Natural killer cell treated with Interleukin-12 subunit alpha and Interleukin-12 subunit beta and Interleukin-15 and Interleukin-18, amount 100 ng/mL, for 72 hours (primary cell): ENCODE measurements around the gene SEMA6A. TPM values are rescaled to one million over a fixed set of nuclear protein-coding genes. Genes with fewer than 3 reads are reported as not detected.

ENCODE experiments used
- ATAC-seq, 2 donors: fragments of 150-1000 bp; cut with Tn5 transposase in 1 of 2; sonication (Bioruptor Pico), chemical (Tn5 transposase) in 1 of 2; 2 replicates each; pipeline ENCODE4 v1.10.0; 2021
- DNase-seq: peaks from one replicate; pipeline ENCODE4 v3.0.0; 2022; ENCODE audit warnings: low spot score
- H3K27ac Mint-ChIP-seq, 2 donors: 1 replicate in 1 of 2; 2 replicates in 1 of 2; pipeline ENCODE4 v1.8.0; 2022; ENCODE audit warnings: mixed read lengths in 2 of 2, mild to moderate bottlenecking in 1 of 2, moderate library complexity in 1 of 2
- H3K27me3 Mint-ChIP-seq, 2 donors: 1 replicate in 1 of 2; 2 replicates in 1 of 2; pipeline ENCODE4 v1.8.0; 2022; ENCODE audit warnings: mixed read lengths in 2 of 2
- H3K36me3 Mint-ChIP-seq: one replicate; pipeline ENCODE4 v1.8.0; 2022; ENCODE audit warnings: mixed read lengths
- H3K4me1 Mint-ChIP-seq, 2 donors: 1 replicate in 1 of 2; 2 replicates in 1 of 2; pipeline ENCODE4 v1.8.0; 2022; ENCODE audit warnings: low read depth in 2 of 2, mixed read lengths in 2 of 2, mild to moderate bottlenecking in 1 of 2
- H3K4me3 Mint-ChIP-seq: one replicate; pipeline ENCODE4 v1.8.0; 2022; ENCODE audit warnings: mixed read lengths
- H3K9me3 Mint-ChIP-seq: 2 replicates; pipeline ENCODE4 v1.8.0; 2022; ENCODE audit warnings: mixed read lengths
- total RNA-seq, 2 donors: library from RNA; stranded (reverse); gene quantifications; one replicate each; pipeline ENCODE4 v1.2.3, GENCODE V29; 2022

The SEMA6A gene
- total RNA-seq, 2 donors from 2014 or later: not detected

GRCh38 chr5:116404792-116405191 is 169.8 kb downstream of the SEMA6A start:
- Mint-ChIP-seq H3K27me3 (no peaks in the 10 kb centered on the region), H3K4me3 (no peak overlapping the region), H3K36me3 (no peaks in the 10 kb centered on the region), H3K9me3 (no peaks in the 10 kb centered on the region), H3K27ac (no peak overlapping the region), H3K4me1 (no peaks in the 10 kb centered on the region)
- ATAC-seq (no peak), DNase-seq (no peak)

DNA sequence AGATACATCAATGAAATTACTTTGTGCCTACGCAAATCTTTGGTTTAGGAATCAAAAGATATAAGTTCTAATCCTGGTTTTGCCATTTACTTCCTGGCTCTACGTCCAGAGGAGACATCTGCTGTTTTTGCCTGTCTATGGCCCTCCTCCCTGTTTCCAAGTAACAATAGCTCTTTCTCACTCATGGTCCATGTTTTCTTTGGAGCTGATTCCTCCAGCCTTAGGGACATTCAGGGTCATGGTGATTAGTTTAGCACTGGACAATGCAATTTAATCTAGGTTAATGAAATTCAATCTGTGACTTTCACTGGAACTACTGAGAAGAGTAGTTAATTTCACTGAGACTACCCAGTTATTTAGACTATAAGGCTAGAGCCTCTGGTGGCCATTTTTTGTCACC is 170.6 kb downstream of the SEMA6A start:
- Mint-ChIP-seq H3K27ac (no peak overlapping the region), H3K9me3 (no peaks in the 10 kb centered on the region), H3K4me1 (peaks cover 0 to 6% of the 10 kb centered on the region in 2 donors), H3K36me3 (no peaks in the 10 kb centered on the region), H3K4me3 (no peak overlapping the region), H3K27me3 (no peaks in the 10 kb centered on the region)
- no peak for ATAC-seq
- no peak for DNase-seq

GRCh38 chr5:116402235-116402634 is 172.4 kb downstream of the SEMA6A start:
- Mint-ChIP-seq H3K4me1 (peaks cover 0 to 6% of the 10 kb centered on the region in 2 donors), H3K4me3 (no peak overlapping the region), H3K9me3 (no peaks in the 10 kb centered on the region), H3K27ac (no peak overlapping the region), H3K27me3 (no peaks in the 10 kb centered on the region), H3K36me3 (no peaks in the 10 kb centered on the region)
- DNase-seq (no peak), ATAC-seq (no peak)

GRCh38 chr5:116401576-116401975 is 173.0 kb downstream of the SEMA6A start:
- Mint-ChIP-seq H3K4me1 (peaks cover 0 to 6% of the 10 kb centered on the region in 2 donors), H3K27ac (no peak overlapping the region), H3K36me3 (no peaks in the 10 kb centered on the region), H3K4me3 (no peak overlapping the region), H3K27me3 (no peaks in the 10 kb centered on the region), H3K9me3 (no peaks in the 10 kb centered on the region)
- ATAC-seq: no peak
- DNase-seq: no peak

DNA sequence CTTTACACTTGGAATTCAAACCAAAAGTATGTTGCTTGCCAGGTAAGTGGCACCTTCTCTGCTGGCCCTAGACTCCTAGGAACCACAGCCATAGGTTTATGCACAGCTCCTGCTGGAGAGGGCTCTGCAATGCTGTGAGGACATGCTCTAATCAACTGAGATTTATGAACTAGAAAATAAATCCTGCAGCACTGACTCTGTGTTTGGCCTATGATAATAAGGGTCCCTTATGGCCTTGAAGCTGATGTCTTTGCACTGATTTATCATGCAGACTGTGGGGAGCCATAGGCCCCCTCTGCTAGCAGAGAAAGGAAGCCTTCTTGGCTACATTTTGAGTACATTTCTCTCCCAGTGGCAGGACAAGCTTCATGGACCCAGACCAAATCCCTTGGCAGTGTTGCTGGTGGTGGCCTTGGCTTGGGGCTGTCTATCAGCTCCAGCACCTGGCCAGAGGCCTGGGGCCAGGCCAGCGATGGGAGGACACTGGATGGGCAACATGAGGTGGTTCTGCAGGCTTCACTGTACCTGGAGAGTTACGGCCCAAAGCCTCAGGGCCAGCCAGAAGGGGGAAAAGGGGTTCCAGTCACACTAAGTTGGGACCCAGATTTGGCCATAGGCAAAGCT is 178.0 kb downstream of the SEMA6A start:
- Mint-ChIP-seq H3K4me1 (peaks cover 0 to 6% of the 10 kb centered on the region in 2 donors), H3K27ac (no peak overlapping the region), H3K4me3 (no peak overlapping the region), H3K27me3 (no peaks in the 10 kb centered on the region), H3K9me3 (no peaks in the 10 kb centered on the region), H3K36me3 (peaks cover 5% of the 10 kb centered on the region)
- ATAC-seq (no peak), DNase-seq (no peak)

GRCh38 chr5:116395631-116396203 is 178.9 kb downstream of the SEMA6A start:
- H3K27me3 Mint-ChIP-seq: no peaks in the 10 kb centered on the region
- H3K4me1 Mint-ChIP-seq: peaks cover 0 to 6% of the 10 kb centered on the region in 2 donors
- H3K27ac Mint-ChIP-seq: no peak overlapping the region
- DNase-seq: no peak
- H3K9me3 Mint-ChIP-seq: no peaks in the 10 kb centered on the region
- H3K36me3 Mint-ChIP-seq: peaks cover 5% of the 10 kb centered on the region
- ATAC-seq: no peak
- no peak overlapping the region for H3K4me3 Mint-ChIP-seq

- peaks cover 0 to 6% of the 10 kb centered on the region in 2 donors for H3K4me1 Mint-ChIP-seq
- H3K27ac Mint-ChIP-seq: no peak overlapping the region
- DNase-seq (no peak), ATAC-seq (no peak)
- no peaks in the 10 kb centered on the region for H3K9me3 Mint-ChIP-seq
- no peaks in the 10 kb centered on the region for H3K27me3 Mint-ChIP-seq
- H3K36me3 Mint-ChIP-seq: peaks cover 5% of the 10 kb centered on the region
- no peak overlapping the region for H3K4me3 Mint-ChIP-seq
Measured at GRCh38 chr5:116395226-116395625, 179.4 kb downstream of the SEMA6A start.

DNA sequence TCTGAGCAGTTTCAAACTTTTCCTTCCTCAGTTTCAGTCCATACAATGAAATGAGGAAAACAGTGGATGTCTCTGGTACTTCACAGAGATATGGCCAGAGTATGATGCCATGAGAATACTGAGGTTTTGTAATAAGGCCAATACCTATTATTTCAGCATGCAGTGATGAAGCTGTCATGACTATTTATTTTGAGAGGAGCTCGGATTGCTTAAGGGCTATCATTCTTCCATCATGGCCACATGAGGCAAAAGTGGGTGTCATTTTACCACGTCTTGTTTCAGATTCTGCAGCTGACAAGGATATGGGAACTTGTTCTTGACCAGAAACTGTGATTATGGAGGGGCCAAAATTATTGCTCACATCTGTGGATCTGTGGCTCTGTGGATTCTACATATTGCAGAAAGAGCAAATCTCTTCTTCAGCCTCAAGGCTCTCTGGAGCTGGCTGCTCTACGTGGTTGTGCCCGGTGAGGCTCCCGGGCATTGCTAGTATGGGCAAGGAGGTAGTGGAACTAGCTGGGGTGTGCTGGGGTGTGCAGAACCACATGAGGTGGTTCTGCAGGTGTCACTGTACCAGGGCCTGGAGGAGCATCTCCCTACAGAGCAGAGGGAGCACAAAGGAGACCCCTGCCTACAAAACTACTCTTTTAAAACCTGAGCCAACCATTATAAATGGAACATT is 180.3 kb downstream of the SEMA6A start:
- no peak for ATAC-seq

More for the DNA sequence above, 180.3 kb downstream of the SEMA6A start:
- H3K27ac Mint-ChIP-seq: no peak overlapping the region
- DNase-seq: no peak
- peaks cover 0 to 3% of the 10 kb centered on the region in 2 donors for H3K4me1 Mint-ChIP-seq
- H3K9me3 Mint-ChIP-seq: no peaks in the 10 kb centered on the region
- H3K36me3 Mint-ChIP-seq: peaks cover 5% of the 10 kb centered on the region
- H3K27me3 Mint-ChIP-seq: no peaks in the 10 kb centered on the region
- H3K4me3 Mint-ChIP-seq: no peak overlapping the region
